GM12878 (cell line): ENCODE measurements around the gene KRT81. TPM values are rescaled to one million over a fixed set of nuclear protein-coding genes. Genes with fewer than 3 reads are reported as not detected.
A peak's percentile ranks its signal among the peaks of the same experiment; 100 is the strongest.

Source experiments
- ATAC-seq: fragments of 200-7000 bp; cut with Tn5 transposase; 3 replicates; pipeline ENCODE4 v1.9.1; 2020; ENCODE audit warnings: mild to moderate bottlenecking, moderate library complexity
- BruUV-seq: library from RNA; stranded (reverse); fragments of 400-500 nt; replicated peaks from 2 replicates; lab custom pipeline; 2021; lab: Mats Ljungman, UMichigan
- CTCF ChIA-PET: fragments of 300-600 bp; sonication (Branson Sonifier 250); formaldehyde crosslinking; extraction: SDS; loops from one replicate; lab custom pipeline; 2021; ENCODE audit warnings: inconsistent platforms; lab: Yijun Ruan, JAX
- POLR2A ChIA-PET: fragments of 350-600 bp; formaldehyde crosslinking; extraction: SDS; loops from one replicate; lab custom pipeline; 2021; ENCODE audit warnings: inconsistent platforms; lab: Charles Lee
- RAD21 ChIA-PET: fragments of 300-600 bp; sonication (Branson Sonifier 250); formaldehyde crosslinking; loops from one replicate; lab custom pipeline; 2023; ENCODE audit warnings: antibody characterized with exemption; ENCODE audit not compliant: unreplicated experiment; lab: Charles Lee
- SMC1A ChIA-PET: fragments of 300-600 bp; sonication (Branson Sonifier 250); formaldehyde crosslinking; loops from one replicate; lab custom pipeline; 2023; ENCODE audit not compliant: unreplicated experiment, uncharacterized antibody; lab: Charles Lee
- DNase-seq: peaks from one replicate; pipeline ENCODE4 v3.0.0-alpha.2; 2011; ENCODE audit warnings: low read depth, low spot score
- FAIRE-seq: peaks from 3 replicates; lab custom pipeline; 2011; peaks lifted over from hg19 to GRCh38; lab: Jason Lieb, UNC
- H2AFZ ChIP-seq: 2 replicates; pipeline ENCODE4 v1.6.0; 2011; ENCODE audit warnings: low read depth, low read length, control low read depth; ENCODE audit not compliant: control insufficient read depth
- H3K27ac ChIP-seq: 2 replicates; pipeline ENCODE4 v1.5.1; 2011; ENCODE audit warnings: control low read depth; ENCODE audit not compliant: control insufficient read depth, insufficient read depth
- H3K27me3 ChIP-seq, 2 experiments: replicated peaks in 1 of 2; 2 replicates each; pipeline versions ENCODE4 v1.6.0 to v1.6.1; 2011; ENCODE audit warnings: low read length in 1 of 2; ENCODE audit not compliant: control insufficient read depth in 2 of 2, insufficient read depth in 2 of 2
- H3K36me3 ChIP-seq, 2 experiments: 2 replicates each; pipeline ENCODE4 v1.5.1; 2011; ENCODE audit warnings: low read length in 1 of 2; ENCODE audit not compliant: control insufficient read depth in 2 of 2, insufficient read depth in 2 of 2
- H3K4me1 ChIP-seq: 2 replicates; pipeline ENCODE4 v1.6.1; 2011; ENCODE audit warnings: mild to moderate bottlenecking, low read length, moderate library complexity, mixed read lengths; ENCODE audit not compliant: control insufficient read depth, insufficient read depth
- H3K4me2 ChIP-seq: 2 replicates; pipeline ENCODE4 v1.6.0; 2011; ENCODE audit warnings: control low read depth; ENCODE audit not compliant: control insufficient read depth, insufficient read depth
- H3K4me3 ChIP-seq: fragments of 200-600 bp; sonication (generic); 2 replicates; pipeline ENCODE4 v1.5.1; 2016
- H3K79me2 ChIP-seq: 2 replicates; pipeline ENCODE4 v1.6.0; 2011; ENCODE audit warnings: low read length; ENCODE audit not compliant: control insufficient read depth, insufficient read depth
- H3K9ac ChIP-seq: 2 replicates; pipeline ENCODE4 v1.8.0; 2011; ENCODE audit warnings: low read length, control low read depth, mixed read lengths; ENCODE audit not compliant: control insufficient read depth, insufficient read depth
- H3K9me3 ChIP-seq: replicated peaks from 3 replicates; pipeline ENCODE4 v1.5.1; 2011; ENCODE audit warnings: mild to moderate bottlenecking, low read length; ENCODE audit not compliant: control insufficient read depth, insufficient read depth
- H4K20me1 ChIP-seq: 2 replicates; pipeline ENCODE4 v1.6.0; 2011; ENCODE audit not compliant: control insufficient read depth, insufficient read depth
- BMI1 ChIP-seq: fragments of 450-650 bp; IDR thresholded peaks from 2 replicates; pipeline ENCODE4 v1.6.1; 2016; ENCODE audit warnings: mild to moderate bottlenecking, moderate library complexity, borderline replicate concordance
- CREB1 ChIP-seq: IDR thresholded peaks from 2 replicates; pipeline ENCODE4 v1.6.1; 2012; ENCODE audit warnings: low read depth, mild to moderate bottlenecking, inconsistent platforms
- HSF1 ChIP-seq: fragments of 150-350 bp; IDR thresholded peaks from 2 replicates; pipeline ENCODE4 v1.6.1; 2014; ENCODE audit warnings: mild to moderate bottlenecking, low read depth, low read length
- PAX5 ChIP-seq: IDR thresholded peaks from 2 replicates; pipeline ENCODE4 v1.6.1; 2011; ENCODE audit warnings: low read depth, low read length, borderline replicate concordance
- PKNOX1 ChIP-seq: fragments of 450-650 bp; IDR thresholded peaks from 2 replicates; pipeline ENCODE4 v1.6.1; 2016; ENCODE audit warnings: mild to moderate bottlenecking
- WGBS: methylation state at CpG from one replicate; pipeline ENCODE4 v1.1.6; 2016; ENCODE audit warnings: low lambda C conversion rate; ENCODE audit not compliant: insufficient replicate concordance, insufficient coverage; ENCODE audit errors: missing lambda C conversion rate; 5-methylcytosine and 5-hydroxymethylcytosine counted together
- in situ Hi-C: fragments of 300-500 bp; cut with MboI; formaldehyde crosslinking; loops from 9 replicates; pipeline ENCODE4 v1.14.3; 2018; ENCODE audit warnings: mixed read lengths
- intact Hi-C: fragments of 100-400 bp; cut with micrococcal nuclease; formaldehyde crosslinking; loops from one replicate; pipeline ENCODE4 v1.14.2; 2022; ENCODE audit not compliant: unreplicated experiment
- polyA plus RNA-seq, 11 experiments: library from polyadenylated mRNA; depleted of rRNA in 4 of 11; unstranded in 6 of 11; stranded (reverse) in 5 of 11; fragments of >200 nt; fragmentation: Nextera tagmentation in 4 of 11; fragmentation: Illumina TruSeq in 1 of 11; extraction: Ambion mirVana in 4 of 11; extraction: Trizol in 1 of 11; gene quantifications; 1 replicate in 1 of 11; 2 replicates in 10 of 11; pipeline versions ENCODE4 v1.2.1 to v1.2.3, GENCODE V29; 2011 to 2016; ENCODE audit warnings: inconsistent platforms in 2 of 11, missing spikeins in 2 of 11, low read depth in 1 of 11
- total RNA-seq, 4 experiments: library from RNA; depleted of rRNA in 3 of 4; stranded (reverse); fragments of >200 nt in 3 of 4; fragmentation: Illumina TruSeq in 1 of 4; extraction: Trizol in 1 of 4; gene quantifications; 2 replicates each; pipeline versions ENCODE4 v1.2.1 to v1.2.3, GENCODE V29; 2013 to 2021

Gene KRT81
- total and polyA plus RNA-seq, 10 of the 15 experiments (the other 5 are each of a cell fraction or from before 2014, with no cell fraction given), result 0.05 to 0.15 TPM; not detected in 8

GRCh38 chr12:52243259-52243855 lies 48.0 kb downstream of the KRT81 start:
- H4K20me1 ChIP-seq, result no peaks in the 10 kb centered on the region
- 52% methylated on average over 5 of the region's 5 CpGs for WGBS
- H3K4me1 ChIP-seq, result peaks cover 22% of the 10 kb centered on the region
- H3K4me2 ChIP-seq, result peak overlapping the region; percentile 61
- H2AFZ ChIP-seq, result peak overlapping the region; percentile 85
- no peaks in the 10 kb centered on the region; the same call in 1 of the 2 replicates for H3K79me2 ChIP-seq
- FAIRE-seq, result peak; percentile 13
- ChIA-PET RAD21 (interaction anchor here (0.6 to 1.9 kb wide), 4 partner anchors 35 to 763 kb away, joined by 3 to 8 read pairs (median 4); partner anchors contain the start of gene EIF4B), POLR2A (interaction anchor here (0.6 kb wide), 1 partner anchor 205 kb away, joined by 5 read pairs; no protein-coding TSS in a partner anchor), SMC1A (interaction anchor here (0.6 to 2.5 kb wide), 5 partner anchors 21 to 218 kb away, joined by 3 to 13 read pairs (median 5); no protein-coding TSS in a partner anchor), CTCF (interaction anchor here (0.6 to 5.1 kb wide), 10 partner anchors 9 to 217 kb away, joined by 3 to 42 read pairs (median 6); no protein-coding TSS in a partner anchor)
- DNase-seq, result no peak
- no peaks in the 10 kb centered on the region for H3K27me3 ChIP-seq
- H3K27ac ChIP-seq, result peak overlapping the region; percentile 86
- no TSS peak for BruUV-seq
- intact Hi-C loops, result no loop called here
- ATAC-seq, result no peak
- H3K9me3 ChIP-seq, result no peaks in the 10 kb centered on the region
- TF ChIP-seq BMI1, result no peak
- TF ChIP-seq PAX5, result peak; percentile 55; the same call in 1 of the 2 replicates
- no peak for TF ChIP-seq HSF1
- TF ChIP-seq PKNOX1, result peak; percentile 37; the same call in 1 of the 2 replicates
- no peak for TF ChIP-seq CREB1
- peak overlapping the region; percentile 50 for H3K9ac ChIP-seq
- in situ Hi-C loops, result no loop called here
- peak overlapping the region; percentile 28; the same call in 1 of the 2 replicates for H3K4me3 ChIP-seq
- no peaks in the 10 kb centered on the region for H3K36me3 ChIP-seq
